Skeletal muscle satellite cell (primary cell): ENCODE results near the gene NLGN2.
A peak's percentile ranks its signal among the peaks of the same experiment; 100 is the strongest.

ENCODE experiments used
- H3K27me3 ChIP-seq: 2 replicates; pipeline ENCODE4 v1.7.0; 2013; ENCODE audit warnings: low read length; ENCODE audit not compliant: control insufficient read depth, insufficient read depth
- H3K36me3 ChIP-seq: 2 replicates; pipeline ENCODE4 v1.7.0; 2013; ENCODE audit warnings: mild to moderate bottlenecking, control low read depth, low read length; ENCODE audit not compliant: insufficient read depth
- H3K4me1 ChIP-seq: 2 replicates; pipeline ENCODE4 v1.7.0; 2013; ENCODE audit warnings: low read length; ENCODE audit not compliant: control insufficient read depth, insufficient read depth
- H3K4me2 ChIP-seq: 2 replicates; pipeline ENCODE4 v1.7.0; 2013; ENCODE audit warnings: mild to moderate bottlenecking, low read length
- H3K4me3 ChIP-seq: 2 replicates; pipeline ENCODE4 v1.7.0; 2013; ENCODE audit warnings: low read length
- H3K9ac ChIP-seq: 2 replicates; pipeline ENCODE4 v1.7.0; 2013; ENCODE audit warnings: mild to moderate bottlenecking, low read depth, low read length, moderate library complexity
- H3K9me3 ChIP-seq: replicated peaks from 2 replicates; pipeline ENCODE4 v1.7.0; 2013; ENCODE audit warnings: mild to moderate bottlenecking, control low read depth, low read length

The NLGN2 gene

GRCh38 chr17:7380855-7381683, 26.6 kb upstream of the NLGN2 start, which contains the start of gene TNK1:
TSS of gene TNK1 (plus strand) at chr17:7381089. CDS start at chr17:7382927, 1,838 bp downstream.
- peaks cover 12% of the 10 kb centered on the region for H3K4me1 ChIP-seq
- H3K36me3 ChIP-seq = no peaks in the 10 kb centered on the region
- peak within 1 kb of the TSS; percentile 5 for H3K4me3 ChIP-seq
- H3K9me3 ChIP-seq = peaks cover 9% of the 10 kb centered on the region
- H3K9ac ChIP-seq = no peak within 1 kb of the TSS
- H3K4me2 ChIP-seq = peak within 1 kb of the TSS; percentile 39
- H3K27me3 ChIP-seq = peaks cover 46% of the 10 kb centered on the region

GRCh38 chr17:7382901-7383300, 24.7 kb upstream of the NLGN2 start:
- Histone ChIP-seq H3K27me3 (peaks cover 46% of the 10 kb centered on the region), H3K4me1 (peaks cover 12% of the 10 kb centered on the region), H3K9me3 (peaks cover 9% of the 10 kb centered on the region), H3K4me3 (no peak overlapping the region), H3K4me2 (no peak overlapping the region), H3K9ac (no peak overlapping the region), H3K36me3 (peaks cover 2% of the 10 kb centered on the region)

DNA sequence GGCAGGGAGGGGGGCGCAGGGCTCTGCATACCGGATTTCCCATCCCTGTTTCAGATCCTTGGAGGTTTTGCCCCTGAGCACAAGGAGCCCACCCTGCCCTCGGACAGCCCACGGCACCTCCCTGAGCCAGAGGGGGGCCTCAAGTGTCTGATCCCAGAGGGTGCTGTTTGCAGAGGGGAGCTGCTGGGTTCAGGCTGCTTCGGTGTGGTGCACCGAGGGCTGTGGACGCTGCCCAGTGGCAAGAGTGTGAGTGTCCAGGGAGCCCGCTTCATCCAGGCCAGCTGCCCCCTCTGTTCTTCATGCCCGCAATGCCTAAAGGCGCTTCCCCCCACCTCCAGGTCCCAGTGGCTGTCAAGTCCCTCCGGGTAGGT, 24.3 kb upstream of the NLGN2 start:
- peaks cover 12% of the 10 kb centered on the region for H3K4me1 ChIP-seq
- H3K27me3 ChIP-seq = peaks cover 46% of the 10 kb centered on the region
- no peak overlapping the region for H3K4me3 ChIP-seq
- peaks cover 9% of the 10 kb centered on the region for H3K9me3 ChIP-seq
- H3K9ac ChIP-seq = no peak overlapping the region
- H3K36me3 ChIP-seq = peaks cover 6% of the 10 kb centered on the region
- peak overlapping the region; percentile 87 for H3K4me2 ChIP-seq

- H3K4me2 ChIP-seq = peak overlapping the region; percentile 87
- H3K9me3 ChIP-seq = peaks cover 9% of the 10 kb centered on the region
- peaks cover 46% of the 10 kb centered on the region for H3K27me3 ChIP-seq
- no peak overlapping the region for H3K9ac ChIP-seq
- peaks cover 12% of the 10 kb centered on the region for H3K4me1 ChIP-seq
- peaks cover 12% of the 10 kb centered on the region for H3K36me3 ChIP-seq
- H3K4me3 ChIP-seq = peak overlapping the region; percentile 63
Measured at GRCh38 chr17:7383742-7384488, 23.7 kb upstream of the NLGN2 start.

GRCh38 chr17:7384489-7385081, 23.1 kb upstream of the NLGN2 start:
- peaks cover 12% of the 10 kb centered on the region for H3K4me1 ChIP-seq
- H3K4me2 ChIP-seq = peak overlapping the region; percentile 87
- H3K36me3 ChIP-seq = peaks cover 19% of the 10 kb centered on the region
- peaks cover 2% of the 10 kb centered on the region for H3K9me3 ChIP-seq
- no peak overlapping the region for H3K9ac ChIP-seq
- H3K27me3 ChIP-seq = peaks cover 41% of the 10 kb centered on the region
- H3K4me3 ChIP-seq = peak overlapping the region; percentile 63

DNA sequence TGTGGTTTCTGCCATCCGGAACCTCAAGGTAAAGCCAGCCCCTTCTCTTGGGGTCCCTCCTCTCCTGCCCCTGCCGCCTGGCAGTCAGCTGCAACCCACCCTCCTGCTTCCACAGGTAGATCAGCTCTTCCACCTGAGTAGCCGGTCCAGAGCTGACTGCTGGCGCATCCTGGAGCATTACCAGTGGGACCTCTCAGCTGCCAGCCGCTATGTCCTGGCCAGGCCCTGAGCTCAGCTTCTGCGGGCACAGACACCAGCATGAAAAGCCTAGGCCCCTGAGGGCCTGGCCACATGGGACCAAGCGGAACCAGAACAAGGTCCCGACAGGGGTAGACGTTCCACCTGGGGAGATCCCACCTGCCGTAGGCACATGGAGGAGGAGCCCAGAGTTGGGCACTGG, 18.8 kb upstream of the NLGN2 start:
- Histone ChIP-seq H3K36me3 (peaks cover 50% of the 10 kb centered on the region), H3K9me3 (no peaks in the 10 kb centered on the region), H3K4me3 (no peak overlapping the region), H3K9ac (no peak overlapping the region), H3K27me3 (peaks cover 2% of the 10 kb centered on the region), H3K4me2 (no peak overlapping the region), H3K4me1 (peaks cover 12% of the 10 kb centered on the region)

DNA sequence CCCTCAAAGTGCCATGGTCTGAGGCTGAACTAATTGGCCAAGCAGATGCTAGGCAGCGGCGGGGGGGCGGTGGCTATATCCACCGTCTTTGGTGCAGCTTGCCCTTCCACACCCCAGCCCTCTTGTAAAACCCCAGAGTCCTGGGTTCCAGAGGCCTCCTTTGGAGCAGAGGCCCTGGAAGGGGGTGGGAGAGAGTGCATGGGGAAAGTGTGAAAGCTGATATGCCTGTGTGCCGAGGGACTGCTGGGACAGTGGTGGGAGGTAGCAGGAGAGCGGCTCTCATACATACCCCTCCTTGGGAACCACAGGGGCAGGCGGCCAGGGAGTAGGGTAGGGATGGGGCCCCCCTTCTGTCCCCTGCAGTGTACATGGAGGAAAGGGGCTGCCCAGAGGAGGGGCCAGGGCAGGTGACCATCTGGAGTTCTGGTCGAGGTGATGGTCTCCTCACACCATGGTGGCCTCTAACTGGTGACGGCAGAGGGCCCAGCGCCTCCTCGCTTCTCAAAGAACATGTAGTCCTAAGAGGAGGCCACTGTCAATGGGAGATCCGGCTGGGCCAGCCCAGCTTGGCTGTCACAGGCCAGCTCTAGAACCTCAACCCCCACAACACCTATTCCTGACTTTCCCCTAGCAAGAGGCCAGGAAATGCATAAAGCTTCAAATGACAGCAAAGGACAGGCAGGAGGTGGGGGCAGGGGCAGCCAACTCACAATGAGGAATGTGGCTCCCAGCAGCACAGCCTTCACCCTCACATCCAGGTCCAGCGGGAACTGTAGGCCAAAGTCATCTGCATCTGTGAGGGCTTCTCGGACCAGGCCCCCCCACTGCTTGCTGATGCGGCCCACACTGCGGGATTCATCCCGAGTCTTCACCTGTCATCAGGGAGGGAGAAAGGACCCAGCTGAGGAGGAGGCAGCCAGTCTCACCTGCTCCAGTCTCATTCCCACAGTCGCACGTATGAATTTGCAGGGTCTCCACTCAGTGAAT, 17.4 kb upstream of the NLGN2 start:
- Histone ChIP-seq H3K4me1 (peaks cover 10% of the 10 kb centered on the region), H3K36me3 (peaks cover 50% of the 10 kb centered on the region), H3K9me3 (no peaks in the 10 kb centered on the region), H3K9ac (no peak overlapping the region), H3K27me3 (no peaks in the 10 kb centered on the region), H3K4me3 (no peak overlapping the region), H3K4me2 (no peak overlapping the region)

GRCh38 chr17:7391307-7391706, 16.3 kb upstream of the NLGN2 start:
- no peak overlapping the region for H3K4me3 ChIP-seq
- H3K9ac ChIP-seq = no peak overlapping the region
- H3K4me1 ChIP-seq = peaks cover 10% of the 10 kb centered on the region
- no peaks in the 10 kb centered on the region for H3K9me3 ChIP-seq
- H3K36me3 ChIP-seq = peaks cover 50% of the 10 kb centered on the region
- no peaks in the 10 kb centered on the region for H3K27me3 ChIP-seq
- no peak overlapping the region for H3K4me2 ChIP-seq

DNA sequence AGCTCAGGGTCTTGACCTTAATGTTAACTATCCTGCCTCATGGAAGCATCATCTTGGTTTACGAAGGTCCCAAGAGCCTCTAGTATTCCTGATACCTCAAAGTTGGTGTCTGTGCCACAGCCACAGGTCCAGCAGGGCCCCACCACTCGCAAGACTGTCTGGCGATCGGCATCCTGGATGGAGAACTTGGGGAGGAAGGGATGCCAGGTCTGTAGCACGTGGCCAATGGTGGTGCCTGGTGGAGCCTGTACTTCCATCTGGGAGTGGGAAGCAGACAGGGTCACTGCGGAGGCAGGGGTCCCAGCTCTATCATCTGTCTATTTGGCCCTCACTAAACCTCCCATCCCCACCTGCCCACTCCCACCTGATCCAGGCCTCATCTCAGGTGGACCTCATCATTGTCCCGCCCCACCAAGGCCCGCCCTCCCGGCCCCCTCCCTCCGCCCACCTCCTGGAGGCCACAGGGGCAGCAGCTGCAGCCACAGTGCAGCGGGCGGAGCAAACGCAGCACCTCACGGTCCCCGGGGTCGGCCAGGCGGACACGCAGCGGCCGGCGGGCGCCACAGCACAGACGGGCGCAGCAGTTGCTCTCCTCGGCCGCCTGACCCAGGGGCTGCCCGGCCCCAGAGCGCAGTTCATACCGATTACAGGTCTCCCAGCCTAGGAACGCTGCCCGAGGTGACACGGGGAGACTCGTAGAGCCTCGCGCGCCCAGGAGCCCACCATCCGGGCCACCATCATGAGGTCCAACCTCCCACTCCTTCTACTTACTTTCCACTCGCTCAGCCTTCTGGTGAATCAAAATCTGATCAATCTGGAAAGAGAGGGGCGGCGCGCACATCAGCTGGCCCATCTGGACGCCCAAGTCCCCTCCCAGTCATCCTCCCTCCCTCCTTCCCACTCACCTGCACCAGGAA, 14.7 kb upstream of the NLGN2 start:
- Histone ChIP-seq H3K4me3 (peak overlapping the region; percentile 76), H3K27me3 (no peaks in the 10 kb centered on the region), H3K4me1 (peaks cover 10% of the 10 kb centered on the region), H3K9ac (peak overlapping the region; percentile 86), H3K4me2 (peak overlapping the region; percentile 95), H3K9me3 (no peaks in the 10 kb centered on the region), H3K36me3 (peaks cover 48% of the 10 kb centered on the region)
